Measurements from ENCODE around the gene NRXN3. TPM values are rescaled to one million over a fixed set of nuclear protein-coding genes. Genes with fewer than 3 reads are reported as not detected.

The NRXN3 gene
- polyA plus RNA-seq, 1 donor = 0.58 TPM

DNA sequence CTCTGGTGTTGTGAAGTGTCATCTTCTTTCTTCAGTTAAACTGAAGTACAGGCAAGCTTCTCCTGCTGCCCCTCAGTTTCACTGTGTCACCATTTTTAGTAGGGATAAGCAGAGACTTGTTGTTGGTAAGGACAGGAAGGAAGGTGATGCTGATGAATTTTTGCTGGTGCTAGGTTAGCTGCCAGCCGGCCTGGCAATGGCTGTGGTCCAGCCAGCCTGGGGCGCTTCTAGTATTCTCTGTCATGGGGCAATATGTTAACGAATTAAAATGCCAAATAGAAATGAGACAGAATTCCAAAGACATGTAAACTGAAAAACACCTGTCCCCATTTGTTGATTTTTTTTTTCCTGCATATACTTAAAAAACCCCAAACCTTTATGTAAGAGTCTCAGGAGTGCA is 1438.3 kb downstream of the NRXN3 start:
- DNase-seq (ENCODE audit: low read depth) = no peak

DNA sequence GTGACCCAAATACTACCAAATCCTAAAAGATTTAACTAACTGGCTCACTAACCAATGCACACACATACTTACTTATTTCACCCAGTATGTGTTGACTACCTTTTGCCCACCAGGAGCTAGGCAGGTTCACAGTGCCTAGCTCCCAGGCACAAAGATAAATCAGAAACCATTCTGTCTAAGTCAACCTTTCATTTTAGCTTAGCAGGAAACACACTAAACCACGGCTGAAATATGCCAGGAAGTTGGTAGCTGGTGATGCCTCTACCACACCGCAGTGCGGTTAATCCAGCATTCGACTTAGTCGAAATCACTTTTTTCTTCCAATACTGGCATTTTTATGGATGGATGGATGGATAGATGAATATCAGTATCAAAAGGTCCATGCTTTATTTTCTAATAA is 1443.5 kb downstream of the NRXN3 start:
- DNase-seq (ENCODE audit: low read depth) = no peak

DNA sequence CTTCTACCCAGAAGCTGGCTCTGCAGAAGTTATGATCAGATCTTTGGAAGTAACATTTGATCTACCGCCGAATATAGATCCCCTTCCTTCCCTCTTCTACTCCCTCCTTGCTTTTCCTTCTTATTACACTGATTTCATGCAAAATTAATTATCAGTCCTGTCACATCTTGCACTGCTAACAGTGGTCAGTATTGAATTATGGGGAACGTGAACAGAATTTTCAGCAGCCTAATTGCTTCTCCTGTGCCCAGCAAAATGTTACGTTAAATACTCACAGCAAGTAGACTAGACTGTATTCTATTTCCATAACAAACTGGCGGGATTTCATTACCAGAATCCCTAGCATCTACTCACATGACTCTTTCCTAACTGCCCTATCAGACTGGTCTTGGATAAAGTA is 1444.3 kb downstream of the NRXN3 start:
- no peak for DNase-seq (ENCODE audit: low read depth)

DNA sequence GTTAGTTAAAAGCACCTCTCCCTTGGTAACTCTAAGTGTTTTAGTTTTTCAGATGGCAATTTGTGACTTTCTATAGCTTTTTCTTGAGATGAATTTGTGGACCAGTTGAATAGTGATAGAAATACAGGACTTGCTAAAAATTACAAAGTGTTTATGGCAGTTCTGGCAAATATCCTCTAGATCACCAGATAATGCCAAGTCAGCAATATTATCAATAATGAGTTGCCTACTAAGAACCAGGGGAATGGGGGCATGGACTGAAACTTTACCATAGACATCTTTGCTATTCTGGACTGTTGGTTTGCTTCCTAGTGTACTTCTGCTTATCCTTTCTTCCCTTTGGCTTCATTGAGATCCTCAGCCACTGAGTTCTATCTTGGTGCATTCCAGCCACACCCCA is 1456.9 kb downstream of the NRXN3 start:
- no peak for DNase-seq (ENCODE audit: low read depth)

DNA sequence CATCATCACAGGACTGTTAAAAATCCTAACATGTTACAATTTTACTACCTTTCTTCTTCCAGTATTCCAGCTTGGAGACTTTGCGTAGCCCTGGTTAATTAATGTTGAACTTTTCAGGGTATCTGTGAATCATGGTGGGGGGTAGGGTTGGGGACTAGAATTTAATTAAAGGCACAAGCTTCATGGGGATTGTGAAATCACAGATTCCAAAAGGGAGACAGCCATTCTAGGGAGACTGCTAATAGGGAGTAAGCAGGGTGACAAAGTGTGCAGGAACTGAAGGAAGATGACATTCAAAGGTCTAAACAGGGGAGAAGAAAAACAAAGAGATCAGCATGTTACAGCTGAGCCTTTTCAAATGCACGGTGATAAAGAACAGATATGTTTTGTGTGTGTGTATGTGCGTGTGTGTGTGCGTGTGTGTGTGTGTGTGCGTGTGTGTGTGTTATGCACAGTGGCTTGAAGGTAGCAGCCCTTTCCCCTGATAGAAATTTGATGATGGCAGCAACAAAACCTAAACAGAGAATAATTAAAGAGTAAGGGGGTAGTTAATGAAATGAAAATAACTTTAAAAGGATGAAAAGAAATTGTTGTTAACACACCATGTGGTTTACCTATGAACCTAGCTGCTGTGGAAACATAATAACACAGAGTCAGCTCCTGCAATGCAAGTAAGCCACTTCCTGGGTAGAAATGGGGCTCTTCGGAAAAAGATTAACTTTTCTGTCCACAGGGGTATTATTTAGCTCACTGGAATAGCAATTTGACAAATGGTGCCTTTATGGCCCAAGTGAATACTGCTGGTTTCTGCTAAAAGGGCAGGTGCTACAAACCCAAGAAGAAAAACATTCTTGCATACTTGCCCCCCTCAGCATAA is 1459.5 kb downstream of the NRXN3 start:
- DNase-seq (ENCODE audit: low read depth) = no peak

DNA sequence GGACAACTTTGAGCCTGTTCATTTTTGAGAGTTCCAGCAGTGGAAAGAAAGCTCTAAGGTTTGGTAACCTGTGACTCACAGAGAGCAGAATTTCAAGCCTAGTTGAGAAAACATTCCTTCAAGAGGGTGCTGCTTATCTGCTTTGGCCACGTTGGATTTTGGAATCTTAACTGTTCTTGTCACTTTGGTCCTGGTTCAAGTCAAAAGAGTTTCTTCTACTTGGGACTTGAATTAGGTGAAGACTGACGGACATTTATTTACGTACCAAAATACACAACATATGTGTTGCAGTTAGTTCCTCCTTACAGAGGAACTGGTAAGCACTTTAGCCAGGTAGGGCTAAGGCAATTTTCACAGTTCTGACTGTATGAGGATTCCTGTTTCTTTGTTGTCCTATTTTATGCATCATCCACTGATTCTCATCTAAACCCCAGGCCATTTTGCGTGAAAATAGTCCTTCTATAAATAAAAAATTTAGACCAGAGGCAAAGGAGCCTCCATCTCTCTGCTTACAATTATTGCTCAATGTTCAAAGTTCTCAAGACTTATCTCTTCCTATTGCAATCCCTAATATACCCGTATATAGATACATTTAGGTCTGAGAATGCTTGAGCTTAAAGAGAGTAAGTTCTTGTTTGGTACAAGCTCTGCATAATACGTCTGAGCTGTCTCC is 1460.3 kb downstream of the NRXN3 start:
- no peak for DNase-seq (ENCODE audit: low read depth)

DNA sequence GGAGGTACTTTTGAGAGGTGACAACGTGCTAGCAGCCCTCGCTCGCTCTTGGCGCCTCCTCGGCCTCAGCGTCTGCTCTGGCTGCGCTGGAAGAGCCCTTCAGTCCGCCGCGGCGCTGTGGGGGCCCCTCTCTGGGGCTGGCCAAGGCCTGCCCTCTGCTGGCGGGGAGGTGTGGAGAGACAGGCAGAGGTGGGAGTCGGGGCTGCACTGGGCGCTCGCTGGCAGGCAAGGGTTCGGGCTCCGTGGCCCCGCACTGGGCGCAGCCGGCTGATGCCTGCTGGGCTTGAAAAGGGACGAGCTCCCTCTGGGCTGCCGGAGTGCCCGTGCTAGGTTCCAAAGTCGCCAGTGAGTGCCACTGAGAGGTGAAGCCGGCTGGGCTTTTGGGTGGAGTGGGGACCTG is 1461.1 kb downstream of the NRXN3 start:
- DNase-seq (ENCODE audit: low read depth) = no peak

DNA sequence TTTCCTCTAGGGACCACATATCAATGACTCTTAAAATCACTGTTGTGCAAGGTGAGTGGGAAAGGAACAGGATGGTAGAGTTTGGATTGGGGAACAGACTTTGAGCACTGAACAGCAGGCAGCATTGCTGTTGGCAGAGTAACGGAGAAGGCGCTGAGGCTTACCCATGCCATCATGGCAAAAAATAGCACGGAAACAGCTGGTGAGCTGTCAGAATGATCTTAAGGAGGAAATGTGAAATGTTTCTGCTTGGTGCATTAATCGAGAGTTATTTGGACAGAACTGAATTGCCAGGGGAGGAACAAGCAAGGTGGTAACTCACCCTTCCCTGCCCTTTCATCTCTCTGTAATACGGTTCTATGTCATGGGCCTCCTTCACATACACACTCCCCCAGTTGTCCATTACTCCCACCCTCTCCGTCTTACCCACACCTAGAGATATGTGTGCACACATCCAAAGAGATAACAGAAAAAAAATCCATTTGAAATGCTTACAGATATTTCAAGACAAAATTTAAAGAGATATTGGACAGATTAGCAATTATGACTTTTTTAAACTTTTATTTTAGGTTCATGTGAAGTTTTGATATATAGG is 1468.6 kb downstream of the NRXN3 start:
- DNase-seq (ENCODE audit: low read depth) = no peak

DNA sequence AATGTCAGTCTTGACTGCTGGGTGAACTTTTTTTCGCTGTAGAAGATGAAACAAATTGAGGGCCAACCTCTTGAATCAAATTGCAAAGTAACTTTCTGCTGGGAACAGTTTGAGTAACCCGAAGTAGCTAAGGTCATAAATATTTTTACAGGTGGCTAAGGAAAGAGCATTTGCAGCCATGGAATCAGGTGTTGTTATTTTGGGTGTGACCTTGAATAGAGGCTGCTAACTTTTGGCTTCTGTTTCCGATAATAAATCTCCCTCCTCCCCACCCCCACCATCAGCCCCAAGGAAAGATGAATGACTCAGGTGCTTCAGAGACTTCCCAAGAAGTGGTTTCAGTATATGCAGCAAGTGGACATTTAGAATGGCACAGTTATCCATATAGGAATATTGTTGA is 1469.4 kb downstream of the NRXN3 start:
- DNase-seq (ENCODE audit: low read depth) = no peak

DNA sequence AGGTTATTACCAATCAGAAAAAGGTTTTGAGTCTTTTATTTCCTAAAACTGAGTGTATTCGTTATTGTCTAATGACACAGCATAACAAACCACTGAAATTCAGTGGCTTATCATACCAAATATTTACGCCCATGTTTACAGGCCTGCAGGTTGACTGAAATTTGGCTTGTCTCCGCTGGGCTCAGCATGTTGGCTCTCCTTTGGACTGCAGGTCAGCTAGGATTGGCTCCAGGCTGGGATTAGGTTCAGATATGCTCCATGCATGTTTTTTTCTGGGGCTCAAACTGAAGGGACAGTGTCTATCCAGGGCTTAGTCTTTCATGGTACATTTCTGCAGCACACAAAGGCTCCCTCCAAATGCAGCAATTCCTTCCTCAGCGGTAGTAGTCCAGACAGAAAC is 1471.2 kb downstream of the NRXN3 start:
- no peak for DNase-seq (ENCODE audit: low read depth)

DNA sequence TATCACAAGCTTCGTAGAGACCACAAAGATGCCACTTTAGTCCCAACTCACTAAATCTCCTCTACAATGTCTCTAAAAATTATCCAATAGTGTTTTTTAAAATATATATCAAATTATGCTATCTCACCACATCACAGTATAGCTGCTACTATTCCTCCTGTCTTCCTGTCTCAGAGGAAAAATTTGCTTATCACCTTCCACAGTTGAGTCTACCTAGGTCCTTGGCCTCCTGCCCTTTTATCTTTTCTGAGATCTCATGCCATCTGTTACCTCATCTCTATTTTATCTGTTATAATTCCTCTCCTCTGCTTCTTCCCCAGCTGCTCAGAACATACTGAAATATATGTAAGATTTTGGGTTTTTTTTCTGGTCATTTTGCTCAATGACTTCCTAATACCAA is 1473.0 kb downstream of the NRXN3 start:
- DNase-seq (ENCODE audit: low read depth) = no peak

DNA sequence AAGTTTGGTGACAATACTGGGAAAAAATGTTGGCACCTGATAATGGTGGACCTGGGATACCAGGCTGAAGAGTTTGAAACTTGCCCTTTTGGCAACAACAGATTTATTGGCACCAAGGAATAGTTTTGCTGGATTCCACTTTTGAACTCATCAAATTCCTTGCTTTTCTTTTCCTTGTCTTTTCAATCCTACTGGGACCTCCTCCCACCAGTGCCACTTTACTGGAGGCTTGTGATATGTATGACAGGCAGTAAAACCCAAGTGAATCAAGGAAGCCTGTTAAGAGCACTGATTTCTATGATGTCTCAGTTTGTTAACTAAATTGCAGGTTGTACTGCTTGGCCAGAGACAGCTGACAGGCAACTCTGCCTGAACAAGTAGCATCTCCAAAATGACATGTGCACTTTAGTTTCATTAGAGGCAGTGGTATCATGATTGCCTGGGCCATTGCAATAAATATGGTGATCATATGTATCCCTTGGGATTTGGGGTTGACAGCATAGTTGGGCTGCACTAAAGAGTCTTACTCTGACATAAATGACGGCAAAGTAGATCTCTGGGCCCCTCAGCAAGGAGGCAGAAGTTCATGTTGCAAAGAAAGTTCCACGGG is 1475.7 kb downstream of the NRXN3 start:
- no peak for DNase-seq (ENCODE audit: low read depth)

DNA sequence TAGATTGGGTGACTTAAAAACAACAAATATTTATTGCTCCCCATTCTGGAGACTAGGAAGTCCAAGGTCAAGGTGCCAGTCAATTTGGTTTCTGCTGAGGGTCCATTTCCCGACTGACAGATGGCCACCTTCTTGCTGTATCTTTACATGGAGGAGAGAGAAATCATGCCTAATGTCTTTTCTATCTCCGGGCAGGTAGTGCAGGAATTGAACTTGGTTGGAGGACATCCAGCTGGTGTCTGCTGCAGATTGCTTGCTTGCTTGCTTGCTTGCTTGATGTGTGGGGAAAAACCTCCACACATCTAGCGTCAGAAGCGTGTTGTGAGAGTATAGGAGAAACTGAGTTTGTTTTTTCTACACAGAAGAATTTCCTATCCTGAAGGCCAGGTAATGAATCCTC is 1479.7 kb downstream of the NRXN3 start:
- DNase-seq (ENCODE audit: low read depth) = no peak

DNA sequence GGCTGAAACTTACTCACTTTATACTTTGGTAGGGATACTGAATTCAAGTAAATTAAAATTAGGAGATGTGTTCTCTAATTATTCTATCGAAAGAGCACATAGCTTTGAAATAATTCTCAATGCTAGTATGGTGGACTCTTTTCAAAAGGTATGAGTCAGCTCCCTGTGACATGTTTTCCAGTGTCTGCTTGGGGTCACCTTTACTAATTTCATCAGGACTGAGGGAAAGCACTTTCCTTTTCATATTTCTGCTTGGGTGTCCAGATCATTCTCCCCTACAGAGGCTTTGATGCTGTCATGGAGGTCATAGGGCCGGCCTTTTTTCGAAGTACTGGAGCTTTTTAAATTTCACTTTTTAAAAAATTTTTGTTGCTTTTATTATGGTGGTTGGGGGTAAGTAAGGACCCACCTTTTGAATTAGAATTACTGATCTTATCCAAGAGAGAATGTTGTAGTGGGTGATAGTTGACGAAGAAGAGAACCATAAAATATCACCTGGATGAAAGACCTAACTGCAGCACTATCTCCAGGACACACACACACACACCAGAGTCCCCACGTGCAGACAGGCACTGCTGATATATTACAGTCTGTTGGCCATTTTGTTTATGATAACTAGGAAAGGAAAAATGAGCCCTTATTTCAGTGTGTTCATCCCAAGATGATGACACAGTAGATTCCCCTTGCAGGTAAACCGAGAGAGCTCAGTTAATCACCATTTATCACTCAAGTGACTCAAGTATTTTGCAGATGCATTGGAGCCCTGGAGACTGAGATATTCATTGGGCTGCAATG is 1482.5 kb downstream of the NRXN3 start:
- no peak for DNase-seq (ENCODE audit: low read depth)

DNA sequence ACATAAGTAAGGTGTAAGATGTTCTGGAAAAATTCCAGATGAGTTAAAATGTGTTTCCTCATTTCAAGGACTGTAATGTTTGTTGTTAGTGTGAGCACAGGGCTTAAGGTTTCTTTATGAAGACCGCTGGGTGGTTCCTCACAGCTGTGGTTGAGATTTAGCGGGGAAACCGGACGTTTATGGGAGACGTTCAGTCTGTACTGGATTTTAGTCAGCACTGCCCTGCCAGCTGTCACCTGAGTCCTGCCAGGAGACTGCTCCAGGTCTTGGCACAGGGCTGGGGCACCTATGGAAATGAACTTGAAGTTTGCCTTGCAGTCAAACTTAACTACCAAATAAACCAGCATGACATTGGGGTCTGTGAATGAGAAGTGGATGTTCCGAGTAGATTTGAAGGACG is 1485.9 kb downstream of the NRXN3 start:
- no peak for DNase-seq (ENCODE audit: low read depth)

DNA sequence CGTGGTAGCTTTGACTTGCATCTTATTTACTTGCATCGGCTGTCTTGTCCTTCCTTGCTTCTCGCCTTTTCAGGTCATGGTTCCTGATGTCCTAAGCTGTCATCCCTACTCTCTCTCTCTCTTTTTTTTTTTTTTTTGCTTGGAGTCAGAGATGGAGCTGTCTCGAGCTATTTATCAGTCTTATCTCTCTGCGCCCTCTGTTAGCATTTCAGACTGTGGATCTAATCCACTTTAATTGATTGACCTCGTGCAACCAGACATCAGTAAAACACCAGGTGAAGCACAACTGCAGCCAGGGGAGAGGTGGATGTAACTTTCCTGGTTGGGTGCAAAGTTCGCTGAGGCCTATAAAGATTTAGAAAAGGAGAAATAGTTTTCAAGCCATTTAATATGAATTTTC is 1486.3 kb downstream of the NRXN3 start:
- no peak for DNase-seq (ENCODE audit: low read depth)

DNA sequence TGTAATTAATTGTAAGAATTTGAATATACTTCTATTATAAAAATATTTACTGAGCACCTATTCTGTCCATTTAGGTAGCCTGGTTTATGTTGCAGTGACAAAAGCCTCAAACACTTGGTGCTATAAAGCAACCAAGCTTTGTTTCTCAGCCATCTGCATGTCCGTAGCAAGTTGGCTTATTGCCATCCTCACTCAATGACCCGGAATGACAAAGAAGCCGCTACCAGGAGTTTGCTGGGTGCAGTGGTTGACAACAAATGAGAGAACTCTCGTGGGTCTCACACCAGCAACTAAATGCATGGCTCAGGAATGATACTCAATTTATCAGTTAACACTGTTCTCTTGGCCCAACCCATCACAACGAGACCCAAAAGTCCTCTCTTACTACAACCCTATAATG is 1488.0 kb downstream of the NRXN3 start:
- DNase-seq (ENCODE audit: low read depth) = no peak

DNA sequence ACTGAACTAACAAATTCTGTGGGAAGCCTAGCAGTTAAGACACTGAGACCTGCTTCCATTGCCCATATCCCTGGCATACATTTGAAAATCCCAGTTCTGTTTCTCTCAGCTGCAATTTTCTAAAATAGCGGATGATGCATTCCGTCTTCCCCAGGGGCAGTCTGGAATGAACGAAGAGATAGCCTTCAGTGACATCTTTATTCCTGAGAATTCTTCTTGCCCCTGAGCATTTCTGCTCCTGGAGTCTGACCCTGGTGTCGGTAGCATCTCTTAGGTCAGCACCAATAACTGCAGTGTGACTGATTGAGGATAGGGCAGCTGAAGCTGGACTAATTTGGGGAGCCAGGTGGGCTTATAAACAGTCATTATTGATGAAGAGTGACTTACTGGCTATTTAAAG is 1488.6 kb downstream of the NRXN3 start:
- no peak for DNase-seq (ENCODE audit: low read depth)

DNA sequence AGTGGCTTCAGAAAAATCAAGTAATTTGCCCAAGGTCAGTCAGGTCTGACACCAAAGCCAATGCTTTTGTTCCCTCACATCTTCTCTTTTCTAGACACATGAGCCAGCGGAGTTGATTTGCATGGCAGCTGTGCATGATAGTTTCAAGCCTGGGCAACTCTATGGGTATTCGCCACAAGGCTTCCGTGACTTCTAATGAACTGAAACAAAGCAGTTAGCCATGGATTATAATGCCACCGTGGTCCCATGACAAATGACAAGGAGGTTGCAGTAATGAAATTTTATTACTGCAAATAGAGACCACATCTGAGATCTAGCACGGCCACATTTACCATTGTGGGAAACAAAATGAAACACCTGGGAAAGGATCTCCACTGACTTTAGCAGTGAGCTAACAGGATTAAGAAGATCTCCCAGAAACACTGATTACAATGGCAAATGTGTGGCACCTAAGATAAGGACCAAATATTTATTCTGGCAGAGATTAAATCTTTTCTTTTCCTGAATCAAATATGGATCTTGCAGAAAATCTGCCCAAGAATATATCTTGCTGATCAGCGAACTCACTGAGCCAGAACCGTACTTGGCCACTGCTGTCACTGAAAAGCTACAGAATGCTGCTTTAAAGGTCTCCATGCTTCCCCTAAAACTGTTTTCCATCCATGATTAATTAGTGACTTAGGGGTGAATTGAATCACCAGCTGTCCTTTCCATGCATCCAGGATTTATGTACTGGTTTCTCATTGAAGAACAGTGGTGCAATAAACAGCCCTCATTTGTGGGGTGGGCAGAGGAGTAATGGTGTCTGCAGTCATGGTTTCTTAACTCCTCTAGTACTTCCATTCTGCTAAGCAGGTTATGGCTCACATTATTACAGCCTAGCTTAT is 1490.1 kb downstream of the NRXN3 start:
- DNase-seq (ENCODE audit: low read depth) = no peak

DNA sequence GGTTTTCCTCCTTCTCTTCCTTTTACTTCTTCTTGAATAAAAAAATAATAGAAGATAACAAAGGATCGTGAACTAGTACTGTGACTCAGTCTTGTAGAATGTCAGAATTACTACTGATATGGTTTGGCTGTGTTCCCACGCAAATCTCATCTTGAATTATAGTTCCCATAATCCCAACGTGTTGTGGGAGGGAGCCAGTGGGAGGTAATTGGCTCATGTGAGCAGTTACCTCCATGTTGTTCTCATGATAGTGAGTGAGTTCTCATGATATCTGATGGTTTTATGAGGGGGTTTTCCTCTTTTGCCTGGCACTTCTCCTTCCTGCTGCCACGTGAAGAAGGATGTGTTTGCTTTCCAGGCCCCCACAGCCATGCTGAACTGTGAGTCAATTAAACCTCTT is 1491.6 kb downstream of the NRXN3 start:
- no peak for DNase-seq (ENCODE audit: low read depth)

DNA sequence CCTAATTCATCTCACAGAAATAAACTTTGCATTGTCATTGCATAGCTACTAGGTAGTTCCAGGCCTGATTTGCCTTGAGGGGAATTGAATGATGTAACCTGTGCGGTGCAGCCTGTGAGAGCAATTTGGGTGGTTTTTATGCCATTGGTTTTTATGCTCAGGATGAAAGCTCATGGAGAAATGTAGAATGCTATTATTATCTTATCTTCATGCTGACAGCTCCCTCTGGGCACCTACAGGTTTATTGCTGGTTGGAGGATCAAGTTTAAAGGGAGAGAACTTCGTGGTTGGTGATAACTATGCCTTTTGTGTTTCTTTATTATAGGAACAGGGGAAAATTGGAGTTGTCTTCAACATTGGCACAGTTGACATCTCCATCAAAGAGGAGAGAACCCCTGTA is 1493.3 kb downstream of the NRXN3 start:
- no peak for DNase-seq (ENCODE audit: low read depth)
